ENCODE data around the gene KRR1. TPM values are rescaled to one million over a fixed set of nuclear protein-coding genes. Genes with fewer than 3 reads are reported as not detected.

The KRR1 gene
- total and polyA plus RNA-seq, 5 donors from 2014 or later: 47.9 to 113 (median 60.6) TPM

- no peaks in the 10 kb centered on the region for H3K27me3 ChIP-seq (ENCODE audit: control insufficient read depth, insufficient read depth, low read length)
- no peak for DNase-seq
- no peaks in the 10 kb centered on the region for H3K9me3 ChIP-seq (ENCODE audit: control insufficient read depth in 2 of 2, low read length in 2 of 2)
- H3K27me3 Mint-ChIP-seq: no peaks in the 10 kb centered on the region
- H3K4me1 Mint-ChIP-seq: peaks cover 40 to 83% (median 58%) of the 10 kb centered on the region in 4 donors
- H3K4me3 ChIP-seq (ENCODE audit: low read depth, low read length): peak overlapping the region; percentile 99
- H3K27ac ChIP-seq (ENCODE audit: insufficient read depth, low read length, poor library complexity, severe bottlenecking): peak overlapping the region; percentile 81
- peaks cover 4% of the 10 kb centered on the region for H3K36me3 ChIP-seq (ENCODE audit: control insufficient read depth, insufficient read depth, low read length)
- peak overlapping the region; percentile 94 to 95 (median 95) for H3K27ac Mint-ChIP-seq
- peaks cover 51% of the 10 kb centered on the region for H3K4me1 ChIP-seq (ENCODE audit: control insufficient read depth, insufficient read depth, low read length, poor library complexity, severe bottlenecking)
- ATAC-seq (ENCODE audit: low read depth in 2 of 2): peak; percentile 16 to 20
- peak overlapping the region; percentile 98 to 99 (median 98) for H3K4me3 Mint-ChIP-seq
- peaks cover 9% of the 10 kb centered on the region for H3K36me3 Mint-ChIP-seq
- no peaks in the 10 kb centered on the region for H3K9me3 Mint-ChIP-seq
These were observed 30.2 kb downstream of the KRR1 start for GRCh38 chr12:75481013-75481705.

GRCh38 chr12:75480469-75480949 is 30.9 kb downstream of the KRR1 start, which contains the start of gene GLIPR1:
TSS of gene GLIPR1 (plus strand) at chr12:75480755. CDS start at chr12:75480881, 126 bp downstream.
- Histone ChIP-seq H3K27ac (ENCODE audit: insufficient read depth, low read length, poor library complexity, severe bottlenecking) (peak within 1 kb of the TSS; percentile 81), H3K27me3 (ENCODE audit: control insufficient read depth, insufficient read depth, low read length) (no peaks in the 10 kb centered on the region), H3K36me3 (ENCODE audit: control insufficient read depth, insufficient read depth, low read length) (peaks cover 4% of the 10 kb centered on the region), H3K4me1 (ENCODE audit: control insufficient read depth, insufficient read depth, low read length, poor library complexity, severe bottlenecking) (peaks cover 51% of the 10 kb centered on the region), H3K4me3 (ENCODE audit: low read depth, low read length) (peak within 1 kb of the TSS; percentile 99), H3K9me3 (ENCODE audit: control insufficient read depth in 2 of 2, low read length in 2 of 2) (no peaks in the 10 kb centered on the region)
- Mint-ChIP-seq H3K36me3 (peaks cover 9% of the 10 kb centered on the region), H3K27me3 (no peaks in the 10 kb centered on the region), H3K4me1 (peaks cover 40 to 79% (median 57%) of the 10 kb centered on the region in 4 donors), H3K4me3 (peak within 1 kb of the TSS; percentile 98 to 99 (median 98)), H3K9me3 (no peaks in the 10 kb centered on the region), H3K27ac (peak within 1 kb of the TSS; percentile 94 to 95 (median 95))
- DNase-seq (peak; percentile 48 to 88 (median 80)), ATAC-seq (ENCODE audit: low read depth in 2 of 2) (peak; percentile 93 to 94)

- ATAC-seq (ENCODE audit: low read depth in 2 of 2) (peak; percentile 19 to 21), DNase-seq (peak in 1 of 3 donors; percentile 58)
- H3K9me3 Mint-ChIP-seq: no peaks in the 10 kb centered on the region
- peak overlapping the region; percentile 99 for H3K4me3 ChIP-seq (ENCODE audit: low read depth, low read length)
- peaks cover 37 to 76% (median 54%) of the 10 kb centered on the region in 4 donors for H3K4me1 Mint-ChIP-seq
- no peaks in the 10 kb centered on the region for H3K27me3 Mint-ChIP-seq
- H3K4me3 Mint-ChIP-seq: peak overlapping the region; percentile 98 to 99 (median 98)
- peak overlapping the region; percentile 94 to 95 (median 95) for H3K27ac Mint-ChIP-seq
- H3K27ac ChIP-seq (ENCODE audit: insufficient read depth, low read length, poor library complexity, severe bottlenecking): peak overlapping the region; percentile 81
- peaks cover 7% of the 10 kb centered on the region for H3K36me3 Mint-ChIP-seq
- H3K9me3 ChIP-seq (ENCODE audit: control insufficient read depth in 2 of 2, low read length in 2 of 2): no peaks in the 10 kb centered on the region
- peaks cover 48% of the 10 kb centered on the region for H3K4me1 ChIP-seq (ENCODE audit: control insufficient read depth, insufficient read depth, low read length, poor library complexity, severe bottlenecking)
- no peaks in the 10 kb centered on the region for H3K27me3 ChIP-seq (ENCODE audit: control insufficient read depth, insufficient read depth, low read length)
- peaks cover 4% of the 10 kb centered on the region for H3K36me3 ChIP-seq (ENCODE audit: control insufficient read depth, insufficient read depth, low read length)
These were observed 31.4 kb downstream of the KRR1 start for GRCh38 chr12:75479963-75480461.

GRCh38 chr12:75478116-75478794 is 33.2 kb downstream of the KRR1 start:
- Histone ChIP-seq H3K36me3 (ENCODE audit: control insufficient read depth, insufficient read depth, low read length) (no peaks in the 10 kb centered on the region), H3K27ac (ENCODE audit: insufficient read depth, low read length, poor library complexity, severe bottlenecking) (peak overlapping the region; percentile 57), H3K9me3 (ENCODE audit: control insufficient read depth in 2 of 2, low read length in 2 of 2) (no peaks in the 10 kb centered on the region), H3K27me3 (ENCODE audit: control insufficient read depth, insufficient read depth, low read length) (no peaks in the 10 kb centered on the region), H3K4me1 (ENCODE audit: control insufficient read depth, insufficient read depth, low read length, poor library complexity, severe bottlenecking) (peaks cover 41% of the 10 kb centered on the region), H3K4me3 (ENCODE audit: low read depth, low read length) (peak overlapping the region; percentile 37)
- Mint-ChIP-seq H3K36me3 (no peaks in the 10 kb centered on the region), H3K4me1 (peaks cover 32 to 58% (median 39%) of the 10 kb centered on the region in 4 donors), H3K27ac (peak overlapping the region; percentile 66 to 94 (median 79)), H3K27me3 (peaks cover 6% of the 10 kb centered on the region), H3K9me3 (no peaks in the 10 kb centered on the region), H3K4me3 (peak overlapping the region; percentile 15 to 80 (median 40))
- peak in 2 of 3 donors; percentile 51 to 64 for DNase-seq
- ATAC-seq (ENCODE audit: low read depth in 2 of 2): peak; percentile 27 to 39

GRCh38 chr12:75477137-75477536 is 34.3 kb downstream of the KRR1 start:
- peaks cover 30% of the 10 kb centered on the region for H3K4me1 ChIP-seq (ENCODE audit: control insufficient read depth, insufficient read depth, low read length, poor library complexity, severe bottlenecking)
- no peaks in the 10 kb centered on the region for H3K27me3 ChIP-seq (ENCODE audit: control insufficient read depth, insufficient read depth, low read length)
- DNase-seq (no peak), ATAC-seq (ENCODE audit: low read depth in 2 of 2) (no peak)
- peaks cover 24 to 48% (median 29%) of the 10 kb centered on the region in 4 donors for H3K4me1 Mint-ChIP-seq
- peaks cover 6% of the 10 kb centered on the region for H3K27me3 Mint-ChIP-seq
- no peaks in the 10 kb centered on the region for H3K36me3 ChIP-seq (ENCODE audit: control insufficient read depth, insufficient read depth, low read length)
- H3K9me3 Mint-ChIP-seq: no peaks in the 10 kb centered on the region
- H3K27ac Mint-ChIP-seq: no peak overlapping the region
- no peak overlapping the region for H3K4me3 Mint-ChIP-seq
- no peaks in the 10 kb centered on the region for H3K36me3 Mint-ChIP-seq
- no peaks in the 10 kb centered on the region for H3K9me3 ChIP-seq (ENCODE audit: control insufficient read depth in 2 of 2, low read length in 2 of 2)
- H3K27ac ChIP-seq (ENCODE audit: insufficient read depth, low read length, poor library complexity, severe bottlenecking): no peak overlapping the region
- H3K4me3 ChIP-seq (ENCODE audit: low read depth, low read length): no peak overlapping the region

GRCh38 chr12:75476071-75476470 is 35.3 kb downstream of the KRR1 start:
- H3K4me3 Mint-ChIP-seq: no peak overlapping the region
- no peak for ATAC-seq (ENCODE audit: low read depth in 2 of 2)
- H3K27ac Mint-ChIP-seq: no peak overlapping the region
- H3K27ac ChIP-seq (ENCODE audit: insufficient read depth, low read length, poor library complexity, severe bottlenecking): no peak overlapping the region
- peaks cover 8% of the 10 kb centered on the region for H3K27me3 Mint-ChIP-seq
- no peaks in the 10 kb centered on the region for H3K9me3 ChIP-seq (ENCODE audit: control insufficient read depth in 2 of 2, low read length in 2 of 2)
- H3K36me3 Mint-ChIP-seq: no peaks in the 10 kb centered on the region
- H3K4me3 ChIP-seq (ENCODE audit: low read depth, low read length): no peak overlapping the region
- peaks cover 20 to 39% (median 25%) of the 10 kb centered on the region in 4 donors for H3K4me1 Mint-ChIP-seq
- no peaks in the 10 kb centered on the region for H3K36me3 ChIP-seq (ENCODE audit: control insufficient read depth, insufficient read depth, low read length)
- H3K4me1 ChIP-seq (ENCODE audit: control insufficient read depth, insufficient read depth, low read length, poor library complexity, severe bottlenecking): peaks cover 19% of the 10 kb centered on the region
- H3K27me3 ChIP-seq (ENCODE audit: control insufficient read depth, insufficient read depth, low read length): peaks cover 2% of the 10 kb centered on the region
- no peaks in the 10 kb centered on the region for H3K9me3 Mint-ChIP-seq
- no peak for DNase-seq

GRCh38 chr12:75474116-75474515 is 37.3 kb downstream of the KRR1 start:
- Mint-ChIP-seq H3K36me3 (no peaks in the 10 kb centered on the region), H3K27me3 (peaks cover 10% of the 10 kb centered on the region), H3K4me1 (peaks cover 9 to 22% (median 10%) of the 10 kb centered on the region in 4 donors), H3K27ac (no peak overlapping the region), H3K9me3 (no peaks in the 10 kb centered on the region), H3K4me3 (no peak overlapping the region)
- DNase-seq (no peak), ATAC-seq (ENCODE audit: low read depth in 2 of 2) (no peak)
- peaks cover 3% of the 10 kb centered on the region for H3K27me3 ChIP-seq (ENCODE audit: control insufficient read depth, insufficient read depth, low read length)
- no peak overlapping the region for H3K27ac ChIP-seq (ENCODE audit: insufficient read depth, low read length, poor library complexity, severe bottlenecking)
- H3K9me3 ChIP-seq (ENCODE audit: control insufficient read depth in 2 of 2, low read length in 2 of 2): no peaks in the 10 kb centered on the region
- H3K4me3 ChIP-seq (ENCODE audit: low read depth, low read length): no peak overlapping the region
- no peaks in the 10 kb centered on the region for H3K36me3 ChIP-seq (ENCODE audit: control insufficient read depth, insufficient read depth, low read length)
- peaks cover 11% of the 10 kb centered on the region for H3K4me1 ChIP-seq (ENCODE audit: control insufficient read depth, insufficient read depth, low read length, poor library complexity, severe bottlenecking)
